Daoy (cell line): Measurements from ENCODE around the gene ZNF226. TPM values are rescaled to one million over a fixed set of nuclear protein-coding genes. Genes with fewer than 3 reads are reported as not detected.
A peak's percentile ranks its signal among the peaks of the same experiment; 100 is the strongest.
"Not testable (repeated sequence)": the region's sequence is repeated elsewhere in the genome, so short reads cannot be mapped to it uniquely, and the experiment has no call there.

ENCODE experiments used
- DNase-seq: peaks from one replicate; pipeline ENCODE4 v3.0.0-alpha.2; 2015; ENCODE audit warnings: low read depth
- total RNA-seq: library from RNA; depleted of rRNA; stranded (reverse); fragments of >200 nt; shearing (Covaris generic); gene quantifications from 2 replicates; pipeline ENCODE4 v1.2.3, GENCODE V29; 2014; rRNA removed

The ZNF226 gene
- total RNA-seq = 8.1 and 12.8 TPM in 2 replicates

GRCh38 chr19:44164673-44165512 is at the start of gene ZNF226:
TSS of gene ZNF226 (plus strand) at chr19:44165100. CDS start at chr19:44170081, 4,981 bp downstream.
- peak; percentile 98 for DNase-seq

GRCh38 chr19:44121162-44121561 is 43.7 kb upstream of the ZNF226 start:
- not testable (repeated sequence) for DNase-seq

GRCh38 chr19:44131955-44132354 is 32.9 kb upstream of the ZNF226 start:
- no peak for DNase-seq

GRCh38 chr19:44141191-44142058 is 23.5 kb upstream of the ZNF226 start, which contains the start of gene ZNF234:
TSS of gene ZNF234 (plus strand) at chr19:44141554. CDS start at chr19:44144633, 3,079 bp downstream.
- DNase-seq = peak; percentile 81

- peak; percentile 20 for DNase-seq
These were observed 22.9 kb upstream of the ZNF226 start for GRCh38 chr19:44142059-44142433.

GRCh38 chr19:44149776-44150175 is 15.1 kb upstream of the ZNF226 start:
- no peak for DNase-seq

GRCh38 chr19:44151491-44151890 is 13.4 kb upstream of the ZNF226 start:
- DNase-seq = no peak

GRCh38 chr19:44156475-44156874 is 8.4 kb upstream of the ZNF226 start:
- no peak for DNase-seq

- no peak for DNase-seq
These were observed 1.1 kb upstream of the ZNF226 start for GRCh38 chr19:44163789-44164188.

- DNase-seq = no peak
These were observed 600 bp upstream of the ZNF226 start for GRCh38 chr19:44164327-44164672.

GRCh38 chr19:44170660-44171059 is 5.8 kb downstream of the ZNF226 start:
- DNase-seq = not testable (repeated sequence)

GRCh38 chr19:44176590-44176989 is 11.7 kb downstream of the ZNF226 start:
- no peak for DNase-seq

GRCh38 chr19:44180968-44181367 is 16.1 kb downstream of the ZNF226 start:
- DNase-seq = no peak

- no peak for DNase-seq
These were observed 17.2 kb downstream of the ZNF226 start for GRCh38 chr19:44182145-44182544.

- DNase-seq = no peak
These were observed 25.1 kb downstream of the ZNF226 start for GRCh38 chr19:44190020-44190419.

- no peak for DNase-seq
These were observed 27.2 kb downstream of the ZNF226 start for GRCh38 chr19:44192127-44192526.

GRCh38 chr19:44196772-44197171 is 31.9 kb downstream of the ZNF226 start:
- DNase-seq = no peak

GRCh38 chr19:44202470-44202869 is 37.6 kb downstream of the ZNF226 start:
- DNase-seq = no peak

GRCh38 chr19:44202974-44203373 is 38.1 kb downstream of the ZNF226 start:
- no peak for DNase-seq

- DNase-seq = not testable (repeated sequence)
These were observed 39.0 kb downstream of the ZNF226 start for GRCh38 chr19:44203877-44204276.

GRCh38 chr19:44204772-44205171 is 39.9 kb downstream of the ZNF226 start:
- DNase-seq = no peak

GRCh38 chr19:44207126-44207803 is 42.4 kb downstream of the ZNF226 start:
- DNase-seq = peak; percentile 96
